Measurements from ENCODE around the gene TRIM27.
A peak's percentile ranks its signal among the peaks of the same experiment; 100 is the strongest.
"Not testable (repeated sequence)": the region's sequence is repeated elsewhere in the genome, so short reads cannot be mapped to it uniquely, and the experiment has no call there.

Gene TRIM27

DNA sequence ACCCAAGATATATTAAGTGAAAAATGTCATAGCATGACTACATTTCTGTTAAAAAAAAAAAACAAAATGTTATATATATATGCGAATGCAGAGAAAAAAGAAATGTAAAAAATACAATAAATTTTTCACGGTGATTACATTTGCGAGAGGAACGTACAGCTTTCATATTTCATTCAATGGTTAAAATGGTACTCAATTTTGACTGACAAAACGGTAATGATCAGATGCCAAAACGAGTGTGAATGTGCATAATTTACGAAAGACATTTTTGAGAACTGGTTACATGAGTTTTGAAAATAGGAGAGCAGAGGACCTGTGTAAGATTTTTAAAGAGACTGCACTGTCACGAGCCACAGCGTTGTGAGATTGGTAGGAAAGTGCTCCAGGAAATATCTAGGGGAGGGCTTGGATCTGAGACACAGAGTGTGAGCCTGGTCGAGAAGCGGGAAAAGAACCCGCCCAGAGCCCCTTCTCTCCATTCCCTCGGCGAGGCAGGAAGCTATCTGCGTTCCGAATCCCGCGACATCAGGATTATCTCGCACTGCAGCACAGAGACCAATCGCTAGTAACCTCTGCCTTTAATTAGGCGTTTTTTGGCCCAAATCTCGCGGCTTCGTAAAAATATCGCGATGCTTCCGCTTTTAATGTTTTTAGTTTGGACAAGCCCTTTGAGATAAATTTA is 28.5 kb downstream of the TRIM27 start:
- peak; percentile 92 to 94 for DNase-seq

DNA sequence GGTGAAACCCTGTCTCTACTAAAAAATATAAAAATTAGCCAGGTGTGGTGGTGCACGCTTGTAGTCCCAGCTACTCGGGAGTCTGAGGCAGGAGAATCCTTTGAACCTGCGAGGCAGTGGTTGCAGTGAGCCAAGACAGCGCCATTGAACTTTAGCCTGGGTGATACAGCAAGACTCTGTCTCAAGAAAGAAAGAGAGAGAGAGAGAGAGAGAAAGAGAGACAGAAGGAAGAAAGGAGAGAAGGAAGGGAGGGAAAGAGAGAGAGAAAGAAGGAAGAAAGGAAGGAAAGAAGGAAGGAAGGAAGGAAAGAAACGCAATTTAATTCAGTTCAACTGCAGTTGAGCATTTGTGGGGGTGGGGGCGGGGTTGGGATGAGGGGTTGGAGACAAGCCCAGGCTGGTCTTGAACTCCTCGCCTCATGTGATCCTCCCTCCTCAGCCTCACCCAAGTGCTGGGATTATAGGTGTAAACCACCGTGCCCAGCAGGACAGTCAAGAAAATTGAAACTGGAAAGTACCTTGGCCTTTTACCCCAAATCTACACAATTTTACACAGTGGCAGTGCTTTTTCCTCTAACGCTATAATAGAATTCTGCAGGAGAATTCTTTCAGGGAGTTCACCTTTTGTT is 30.5 kb downstream of the TRIM27 start:
- DNase-seq = no peak

DNA sequence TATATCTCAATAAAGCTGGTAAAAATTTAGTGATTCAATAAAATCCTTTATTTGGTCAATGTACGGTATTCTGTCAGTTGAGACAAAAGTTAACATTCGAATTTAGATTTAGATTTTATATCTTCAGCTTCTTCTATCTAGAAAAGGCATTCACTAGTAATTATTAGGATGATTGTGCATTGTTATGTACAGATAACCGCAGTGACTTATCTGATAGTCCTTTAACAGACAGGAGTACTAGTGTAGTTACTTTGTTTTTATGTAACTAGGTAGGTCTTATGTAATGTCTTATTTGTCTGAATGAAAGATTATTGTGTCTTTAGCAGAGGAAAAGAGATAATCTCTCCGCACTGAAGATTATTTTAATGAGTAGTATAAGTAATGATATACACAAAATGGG is 31.3 kb downstream of the TRIM27 start:
- DNase-seq = no peak

DNA sequence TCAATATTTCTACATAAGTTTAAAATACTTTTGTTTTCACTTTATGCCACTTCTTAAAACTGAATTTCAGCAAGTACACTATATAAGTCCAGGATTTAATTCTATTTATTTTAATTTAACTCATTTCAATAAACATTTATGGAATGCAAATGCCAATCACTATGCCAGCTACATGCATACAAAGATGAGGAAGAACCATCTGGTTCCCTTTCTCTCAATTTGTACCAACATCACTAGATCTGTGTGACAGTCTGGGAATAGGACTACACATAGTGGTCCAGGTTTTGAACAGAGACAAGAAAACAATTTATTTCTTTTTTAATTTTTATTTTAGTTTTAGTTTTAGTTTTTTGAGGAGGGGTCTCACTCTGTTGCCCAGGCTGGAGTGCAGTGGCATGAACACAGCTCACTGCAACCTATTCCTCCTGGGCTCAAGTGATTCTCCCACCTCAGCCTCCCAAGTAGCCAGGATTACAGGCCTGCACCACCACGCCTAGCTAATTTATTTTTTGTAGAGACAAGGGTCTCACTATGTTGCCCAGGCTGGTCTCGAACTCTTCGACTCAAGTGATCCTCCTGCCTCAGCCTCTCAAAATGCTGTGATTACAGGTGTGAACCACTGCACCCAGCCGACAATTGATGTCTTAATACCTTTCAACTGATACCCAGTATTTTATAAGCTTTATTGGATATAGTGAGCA is 35.8 kb downstream of the TRIM27 start:
- DNase-seq = no peak

DNA sequence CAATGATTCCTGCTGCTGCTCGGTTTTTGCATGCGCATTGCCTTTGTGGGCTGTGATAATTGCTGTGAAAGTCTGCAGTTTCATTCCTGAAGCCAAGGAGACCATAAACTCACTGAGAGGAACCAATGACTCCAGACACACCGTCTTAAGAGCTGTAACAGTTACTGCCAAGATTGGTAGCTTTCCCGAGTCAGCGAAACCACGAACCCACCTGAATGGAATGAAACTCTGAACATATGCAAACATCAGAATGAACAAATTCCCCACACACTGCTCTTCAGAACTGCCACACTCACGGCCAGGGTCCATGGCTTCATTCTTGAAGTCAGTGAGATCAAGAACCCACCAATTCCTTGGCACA is 37.7 kb downstream of the TRIM27 start:
- no peak for DNase-seq

DNA sequence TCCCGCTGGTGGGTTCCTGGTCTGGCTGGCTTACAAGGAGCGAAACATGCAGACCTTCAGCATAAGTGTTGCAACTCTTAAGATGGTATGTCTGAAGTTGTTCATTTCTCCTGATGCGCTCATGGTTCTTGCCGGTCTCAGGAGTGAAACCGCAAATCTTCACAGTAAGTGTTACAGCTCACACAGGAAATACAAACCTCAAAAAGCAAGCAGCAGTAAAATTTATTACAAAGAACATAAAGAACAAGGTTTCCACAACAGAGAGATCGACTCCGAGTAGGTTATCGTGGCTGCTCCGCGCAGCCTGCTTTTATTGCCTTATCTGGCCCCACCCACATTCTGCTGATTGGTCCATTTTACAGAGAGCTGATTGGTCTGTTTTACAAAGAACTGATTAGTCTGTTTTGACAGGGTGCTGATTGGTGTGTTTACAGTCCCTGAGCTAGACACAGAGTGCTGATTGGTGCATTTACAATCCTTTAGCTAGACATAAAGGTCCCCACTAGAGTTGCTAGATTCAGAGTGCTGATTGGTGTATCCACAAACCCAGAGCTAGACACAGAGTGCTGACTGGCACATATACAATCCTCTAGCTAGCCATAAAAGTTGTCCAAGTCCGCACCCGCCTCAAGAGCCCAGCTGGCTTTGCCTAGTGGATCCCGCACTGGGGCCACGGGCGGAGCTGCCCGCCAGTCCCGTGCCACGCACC is 39.2 kb downstream of the TRIM27 start:
- DNase-seq = peak; percentile 60 to 65

DNA sequence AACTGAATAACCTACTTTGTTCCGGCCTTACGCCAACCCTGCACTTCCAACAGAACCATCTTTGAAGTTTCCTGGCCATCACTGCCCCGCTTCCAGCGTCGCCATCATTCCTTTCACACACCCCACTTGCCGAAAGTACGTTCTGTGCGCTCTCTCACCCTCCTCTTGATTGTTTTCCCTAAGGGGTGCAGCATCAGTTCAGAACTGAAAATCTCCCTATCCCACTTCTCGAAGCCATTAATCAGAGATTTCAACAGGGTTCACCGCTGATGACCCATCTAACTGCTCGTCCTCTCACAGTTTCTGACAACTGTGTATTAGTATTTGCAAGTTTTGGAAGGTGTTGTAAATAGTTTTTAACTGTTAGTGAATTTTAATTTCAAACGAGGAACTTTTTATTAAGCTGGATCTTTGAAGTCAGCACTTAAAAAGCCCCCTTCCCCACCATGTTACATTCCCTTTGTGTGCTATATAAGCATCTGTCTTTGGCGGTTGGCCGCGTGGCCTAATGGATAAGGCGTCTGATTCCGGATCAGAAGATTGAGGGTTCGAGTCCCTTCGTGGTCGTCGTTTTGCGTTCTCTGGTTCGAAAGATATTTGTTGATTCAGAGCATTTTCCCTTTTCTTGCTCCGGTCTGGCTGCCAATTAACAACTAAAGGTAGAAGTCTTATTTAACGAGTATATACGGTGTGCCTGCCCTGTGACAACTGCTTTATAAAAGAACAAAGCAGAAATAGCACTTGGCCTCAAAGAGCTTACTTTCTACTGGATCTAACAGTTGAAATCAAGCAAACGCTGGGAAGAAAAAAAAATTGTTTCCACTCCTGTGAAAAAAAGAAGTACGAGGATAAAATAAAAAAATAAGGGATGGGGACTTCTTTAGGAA is 42.6 kb downstream of the TRIM27 start:
- peak; percentile 63 for DNase-seq

DNA sequence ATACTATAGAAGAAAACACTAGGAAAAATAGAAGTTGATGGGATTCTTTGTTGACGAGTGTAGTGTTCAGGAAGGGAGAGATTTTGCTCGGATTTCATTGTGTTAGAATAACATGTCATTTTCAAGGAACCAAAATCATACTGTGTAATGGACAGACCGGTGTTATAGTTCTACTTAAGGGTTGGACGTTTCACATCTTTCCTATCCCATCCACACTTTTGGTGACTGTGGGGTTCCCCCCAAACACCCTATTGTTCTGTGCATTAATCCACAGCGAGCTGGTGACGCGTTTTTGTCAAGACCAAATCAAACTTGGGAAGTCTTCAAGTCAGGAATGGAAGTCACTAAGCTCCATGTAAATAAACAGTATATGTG is 43.3 kb downstream of the TRIM27 start:
- DNase-seq = peak in 1 of 2 experiments; percentile 40

DNA sequence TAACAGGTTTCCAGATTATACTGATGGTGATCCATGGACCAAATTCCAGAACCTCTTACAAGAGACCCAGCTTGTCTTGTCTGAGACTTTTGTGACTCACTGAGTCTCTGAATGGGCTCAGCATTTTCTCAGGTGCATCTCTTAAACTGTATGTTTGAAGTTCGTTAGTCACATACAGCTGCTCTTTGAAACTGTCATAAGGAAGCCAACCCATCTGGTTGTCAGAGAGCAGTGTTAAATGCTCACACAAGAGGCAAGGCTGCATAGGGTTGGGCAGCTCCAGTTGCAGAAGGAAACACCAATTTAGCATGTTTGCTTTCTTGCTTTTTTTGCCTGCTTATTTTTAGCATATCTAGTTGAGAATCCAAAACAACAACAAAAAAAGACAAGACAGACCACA is 47.1 kb downstream of the TRIM27 start:
- no peak for DNase-seq

DNA sequence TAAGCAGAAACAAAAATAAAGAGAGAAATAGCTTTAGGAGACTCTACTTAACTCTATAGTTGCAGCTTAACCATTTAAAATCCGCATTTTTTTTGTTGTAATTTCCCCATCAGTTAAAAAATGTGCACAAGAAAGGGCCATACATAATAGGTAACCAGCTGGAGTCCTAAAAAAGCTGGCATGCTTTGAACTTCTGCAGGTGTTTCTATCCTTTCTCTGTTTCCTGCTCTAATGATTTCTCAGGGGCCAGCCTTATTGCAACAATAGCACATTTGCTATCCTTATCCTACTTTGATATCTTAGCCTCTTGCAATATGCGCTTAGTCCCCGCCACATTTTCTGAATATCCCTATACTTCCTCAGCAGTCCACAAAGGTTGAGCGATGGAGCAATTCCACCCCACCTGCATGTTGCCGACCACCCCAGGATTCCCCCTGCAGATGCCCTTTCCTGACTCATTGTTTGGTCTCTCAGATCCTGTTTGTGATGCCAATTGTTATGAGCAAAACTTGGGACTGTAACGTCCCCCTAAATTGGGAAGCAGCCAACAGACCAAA is 48.5 kb downstream of the TRIM27 start:
- no peak for DNase-seq

DNA sequence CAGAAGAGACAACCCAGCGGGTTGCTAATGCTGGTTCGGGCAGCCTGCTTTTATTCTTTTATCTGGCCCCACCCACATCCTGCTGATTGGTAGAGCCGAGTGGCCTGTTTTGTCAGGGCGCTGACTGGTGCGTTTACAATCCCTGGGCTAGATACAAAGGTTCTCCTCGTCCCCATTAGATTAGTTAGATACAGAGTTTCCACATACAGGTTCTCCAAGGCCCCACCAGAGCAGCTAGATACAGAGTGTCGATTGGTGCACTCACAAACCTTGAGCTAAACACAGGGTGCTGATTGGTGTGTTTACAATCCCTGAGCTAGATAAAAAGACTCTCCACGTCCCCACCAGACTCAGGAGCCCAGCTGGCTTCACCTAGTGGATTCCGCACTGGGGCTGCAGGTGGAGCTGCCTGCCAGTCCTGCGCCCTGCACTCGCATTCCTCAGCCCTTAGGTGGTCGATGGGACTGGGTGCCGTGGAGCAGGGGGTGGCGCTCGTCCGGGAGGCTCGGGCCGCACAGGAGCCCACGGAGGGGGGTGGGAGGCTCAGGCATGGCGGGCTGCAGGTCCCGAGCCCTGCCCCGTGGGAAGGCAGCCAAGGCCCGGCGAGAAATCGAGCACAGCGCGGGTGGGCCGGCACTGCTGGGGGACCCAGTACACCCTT is 51.5 kb downstream of the TRIM27 start:
- DNase-seq = not testable (repeated sequence)

DNA sequence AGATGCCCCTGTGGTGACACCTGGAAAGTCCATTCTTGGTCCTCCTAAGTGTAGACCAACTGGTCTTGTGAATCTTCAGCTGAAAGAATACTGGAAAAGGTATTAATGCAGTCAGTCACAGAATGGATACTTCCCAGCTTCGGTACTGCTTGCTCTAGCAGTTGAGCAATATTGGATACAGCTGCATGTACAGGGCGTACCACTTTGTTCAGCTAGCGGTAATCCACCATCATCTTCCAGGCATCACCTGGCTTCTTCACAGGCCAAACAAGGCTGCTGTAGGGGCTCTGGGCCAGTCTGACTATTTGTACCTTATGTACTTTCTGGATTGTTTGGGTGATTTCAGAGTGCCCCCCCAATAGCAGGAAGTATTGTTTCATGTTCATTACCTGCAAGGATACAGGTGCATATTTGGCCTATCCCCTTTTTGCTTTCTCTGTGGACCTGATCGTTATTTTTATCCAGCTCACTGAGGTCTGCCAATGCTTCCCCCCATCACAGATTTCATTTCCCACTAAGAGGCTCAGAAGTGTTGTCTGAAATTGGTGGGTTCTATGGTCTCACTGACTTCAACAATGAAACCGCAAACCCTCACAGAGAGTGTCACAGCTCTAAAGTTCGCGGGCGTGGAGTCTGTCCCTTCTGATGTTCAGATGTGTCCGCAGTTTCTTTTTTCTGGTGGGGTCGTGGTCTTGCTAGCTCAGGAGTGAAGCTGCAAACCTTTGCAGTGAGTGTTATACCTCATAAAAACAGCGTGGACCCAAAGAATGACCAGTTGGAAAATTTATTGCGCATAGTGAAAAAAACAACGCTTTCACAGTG is 52.2 kb downstream of the TRIM27 start:
- DNase-seq = no peak

DNA sequence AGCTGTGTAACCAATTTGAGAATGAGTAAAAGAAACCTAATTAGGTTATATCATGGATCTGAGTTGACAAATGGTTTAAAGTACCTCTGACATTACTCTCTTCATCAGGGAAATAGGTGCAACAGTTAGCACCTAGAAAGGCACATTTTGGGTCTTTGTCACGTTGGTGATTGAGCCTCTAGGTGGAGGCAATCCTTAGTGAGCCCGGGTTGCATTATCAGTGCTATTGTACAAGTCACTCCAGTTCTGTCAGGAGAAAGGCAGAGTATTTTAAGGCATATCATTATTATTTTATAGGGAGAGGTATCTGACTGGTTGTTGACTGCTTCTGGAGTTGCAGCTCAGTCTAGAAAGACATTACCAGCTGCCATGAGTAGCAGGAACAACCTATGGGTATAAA is 54.9 kb downstream of the TRIM27 start:
- DNase-seq = no peak

DNA sequence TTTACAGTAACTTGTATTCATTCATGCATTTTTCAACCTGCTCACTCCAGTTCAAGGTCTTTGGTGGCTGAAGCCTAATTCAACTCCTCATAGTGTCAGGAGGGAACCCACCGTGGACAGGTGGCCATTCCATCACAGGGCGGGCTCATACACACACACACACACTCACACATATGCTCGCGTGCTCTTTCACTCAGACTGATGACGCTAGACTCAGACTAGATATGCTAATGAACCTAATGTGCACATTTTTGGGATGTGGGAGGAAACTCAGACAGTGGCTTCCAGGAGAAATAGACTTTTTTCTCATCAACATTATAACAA is 56.7 kb downstream of the TRIM27 start:
- peak; percentile 56 to 67 for DNase-seq

DNA sequence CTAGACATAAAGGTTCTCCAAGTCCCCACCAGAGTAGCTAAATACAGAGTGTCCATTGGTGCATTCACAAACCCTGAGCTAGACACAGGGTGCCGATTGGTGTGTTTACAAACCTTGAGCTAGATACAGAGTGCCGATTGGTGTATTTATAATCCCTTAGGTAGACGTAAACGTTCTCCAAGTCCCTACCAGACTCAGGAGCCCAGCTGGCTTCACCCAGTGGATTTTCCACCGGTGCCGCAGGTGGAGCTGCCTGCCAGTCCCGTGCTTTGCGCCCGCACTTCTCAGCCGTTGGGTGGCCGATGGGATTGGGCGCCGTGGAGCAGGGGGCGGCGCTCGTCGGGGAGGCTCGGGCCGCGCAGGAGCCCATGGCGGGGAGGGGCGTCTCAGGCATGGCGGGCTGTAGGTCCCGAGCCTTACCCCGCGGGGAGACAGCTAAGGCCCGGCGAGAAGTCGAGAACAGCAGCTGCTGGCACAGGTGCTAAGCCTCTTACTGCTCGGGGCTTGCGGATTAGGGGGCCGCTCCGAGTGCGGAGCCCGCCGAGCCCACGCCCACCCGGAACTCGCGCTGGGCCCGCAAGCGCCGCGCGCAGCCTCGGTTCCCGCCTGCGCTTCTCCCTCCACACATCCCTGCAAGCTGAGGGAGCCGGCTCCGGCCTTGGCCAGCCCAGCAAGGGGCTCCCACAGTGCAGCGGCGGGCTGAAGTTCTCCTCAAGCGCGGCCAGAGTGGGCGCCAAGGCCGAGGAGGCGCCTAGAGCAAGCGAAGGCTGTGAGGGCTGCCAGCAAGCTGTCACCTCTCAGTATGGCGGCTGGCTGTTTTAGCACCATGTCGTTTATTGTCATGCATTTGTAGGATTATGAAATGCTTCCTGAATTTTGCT is 57.3 kb downstream of the TRIM27 start:
- DNase-seq = peak; percentile 67 to 77

DNA sequence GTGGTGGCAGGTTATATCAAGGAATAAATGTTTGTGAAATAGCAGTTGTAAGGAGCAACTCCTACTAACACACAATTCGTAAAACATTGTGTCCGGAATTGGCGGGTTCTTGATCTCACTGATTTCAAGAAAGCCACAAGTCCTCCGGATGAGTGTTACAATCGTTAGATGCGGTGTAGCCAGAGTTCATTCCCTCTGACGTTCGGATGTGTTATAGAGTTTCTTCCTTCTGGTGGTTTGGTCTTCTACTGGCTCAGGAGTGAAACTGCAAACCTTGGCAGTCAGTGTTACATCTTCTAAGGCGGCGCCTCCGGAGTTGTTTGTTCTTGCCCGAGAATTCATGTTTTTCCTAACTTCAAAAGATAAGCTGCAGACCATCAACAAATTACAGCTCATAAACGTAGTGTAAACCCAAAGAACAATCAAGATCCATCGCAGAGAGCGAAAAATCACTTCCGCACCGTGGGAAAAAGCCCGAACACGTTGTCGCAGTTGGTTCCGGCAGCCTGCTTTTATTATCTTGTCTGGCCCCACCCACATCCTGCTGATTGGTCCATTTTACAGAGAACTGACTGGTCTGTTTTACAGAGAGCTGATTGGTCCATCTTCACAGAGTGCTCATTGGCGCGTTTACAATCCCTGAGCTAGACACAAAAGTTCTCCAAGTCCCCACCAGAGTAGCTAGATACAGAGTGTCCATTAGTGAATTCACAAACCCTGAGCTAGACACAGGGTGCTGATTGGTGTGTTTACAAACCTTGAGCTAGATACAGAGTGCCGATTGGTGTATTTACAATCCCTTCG is 58.2 kb downstream of the TRIM27 start:
- peak; percentile 93 to 94 for DNase-seq

DNA sequence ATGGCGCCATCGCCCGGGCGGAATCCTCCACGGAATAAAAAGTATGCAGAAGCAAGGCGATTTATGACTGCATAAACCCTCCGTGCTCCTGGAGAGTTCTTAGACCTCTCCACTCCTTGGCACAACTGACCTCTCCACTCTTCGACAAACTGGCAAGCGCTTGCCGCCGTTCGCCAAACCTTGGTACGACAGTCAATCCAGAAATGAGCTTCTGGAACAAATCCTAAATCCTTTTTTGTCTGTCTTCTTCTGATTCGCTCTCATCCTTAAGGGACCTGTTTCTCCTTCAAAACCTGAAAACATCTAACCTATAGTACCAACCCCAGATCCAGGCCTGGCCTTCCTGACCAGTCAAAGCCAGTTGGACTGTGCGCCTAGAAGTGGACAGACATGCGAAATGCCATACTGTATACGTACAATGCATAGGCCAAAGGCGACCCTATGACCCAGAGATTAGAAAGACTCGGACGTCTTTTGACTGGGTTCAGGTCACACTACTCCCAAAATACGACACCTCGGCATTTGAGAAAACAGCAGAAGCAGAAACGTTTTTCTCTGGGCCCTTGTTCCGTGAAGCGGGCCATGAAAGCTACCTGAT is 59.4 kb downstream of the TRIM27 start:
- DNase-seq = no peak

DNA sequence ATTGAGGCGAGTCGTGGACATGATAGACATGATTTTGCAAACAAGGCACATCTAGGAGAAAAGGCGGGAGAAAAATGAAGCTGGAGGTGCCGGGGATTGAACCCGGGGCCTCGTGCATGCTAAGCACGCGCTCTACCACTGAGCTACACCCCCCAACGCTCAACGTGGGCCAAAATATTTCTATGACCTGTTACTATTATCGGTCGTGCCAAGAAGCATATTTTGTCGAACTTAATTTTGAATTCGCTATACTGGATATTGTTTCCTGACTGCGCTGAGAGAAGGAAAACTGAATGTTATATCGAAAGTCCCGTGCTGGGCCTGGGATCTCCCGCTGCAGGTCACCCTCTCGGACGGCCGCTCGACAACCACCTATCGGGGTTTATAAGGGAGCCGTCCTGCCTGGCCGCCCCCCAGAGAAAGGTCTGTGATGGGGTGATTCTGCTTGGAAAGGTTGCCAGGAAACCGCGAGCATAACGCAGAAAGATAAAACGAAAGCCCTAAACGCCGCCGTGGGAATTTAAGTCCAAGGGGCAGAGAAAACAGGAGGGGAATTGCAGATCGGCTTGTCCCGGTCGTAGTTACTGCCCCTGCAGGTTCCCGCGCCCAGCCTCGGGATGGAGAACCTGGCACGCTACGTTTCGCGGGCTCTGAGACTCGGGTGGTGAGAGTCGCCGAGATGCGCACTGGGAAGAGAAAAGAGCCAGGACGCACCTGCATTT is 60.0 kb downstream of the TRIM27 start:
- peak; percentile 71 to 76 for DNase-seq

Data from Kasumi-1 (cell line).